HG03039 (cell line): ENCODE data around the gene NSRP1.
"Not testable (repeated sequence)": the region's sequence is repeated elsewhere in the genome, so short reads cannot be mapped to it uniquely, and the experiment has no call there.

Experiments used
- ATAC-seq: cut with Tn5 transposase; IDR thresholded peaks from one replicate; pipeline ENCODE4 v1.9.1; 2021; ENCODE audit warnings: mild to moderate bottlenecking, moderate library complexity; ENCODE audit not compliant: unreplicated experiment

NSRP1 gene

DNA sequence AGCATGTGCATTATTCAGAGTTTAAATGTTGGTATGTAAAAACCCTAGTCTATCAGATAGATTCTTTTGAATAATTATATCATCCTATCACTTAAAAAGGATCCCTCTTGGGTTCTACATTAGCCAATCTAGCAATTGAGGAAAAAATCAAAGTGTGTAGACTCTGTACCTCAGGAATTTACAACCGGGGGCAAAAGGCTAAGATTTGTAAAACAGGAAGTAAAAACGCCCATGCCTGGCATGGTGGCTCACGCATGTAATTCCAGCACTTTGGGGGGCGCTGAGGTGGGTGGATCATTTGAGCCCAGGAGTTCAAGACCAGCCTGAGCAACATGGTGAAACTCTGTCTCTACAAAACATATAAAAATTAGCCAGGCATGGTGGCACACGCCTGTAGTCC lies 60.2 kb downstream of the NSRP1 start:
- no peak for ATAC-seq

GRCh38 chr17:30186761-30187160 lies 70.1 kb downstream of the NSRP1 start:
- no peak for ATAC-seq

GRCh38 chr17:30187573-30187972 lies 71.0 kb downstream of the NSRP1 start:
- no peak for ATAC-seq

GRCh38 chr17:30188211-30188939 lies 71.8 kb downstream of the NSRP1 start:
- ATAC-seq, result no peak

- ATAC-seq, result no peak
Observed at GRCh38 chr17:30191072-30191471, 74.5 kb downstream of the NSRP1 start.

GRCh38 chr17:30196504-30196903 lies 79.9 kb downstream of the NSRP1 start:
- no peak for ATAC-seq

- ATAC-seq, result no peak
Observed at GRCh38 chr17:30197416-30197815, 80.8 kb downstream of the NSRP1 start.

DNA sequence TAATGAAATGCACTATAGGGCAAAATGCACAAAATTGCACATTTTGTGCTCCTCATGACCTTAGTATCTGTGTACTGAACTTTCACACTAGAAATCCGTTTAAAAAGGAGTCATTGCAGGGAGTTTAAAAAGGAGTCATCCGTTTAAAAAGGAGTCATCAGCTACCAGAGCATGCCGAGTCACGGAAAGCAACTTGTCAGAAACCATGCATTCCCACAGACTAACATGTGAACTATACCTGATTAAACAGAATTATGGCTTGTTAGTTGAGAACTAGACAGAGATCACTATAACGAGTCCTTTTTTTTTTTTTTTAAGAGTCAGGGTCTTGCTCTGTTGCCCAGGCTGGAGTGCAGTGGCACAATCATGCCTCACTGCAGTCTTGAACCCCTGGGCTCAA lies 83.0 kb downstream of the NSRP1 start:
- no peak for ATAC-seq

DNA sequence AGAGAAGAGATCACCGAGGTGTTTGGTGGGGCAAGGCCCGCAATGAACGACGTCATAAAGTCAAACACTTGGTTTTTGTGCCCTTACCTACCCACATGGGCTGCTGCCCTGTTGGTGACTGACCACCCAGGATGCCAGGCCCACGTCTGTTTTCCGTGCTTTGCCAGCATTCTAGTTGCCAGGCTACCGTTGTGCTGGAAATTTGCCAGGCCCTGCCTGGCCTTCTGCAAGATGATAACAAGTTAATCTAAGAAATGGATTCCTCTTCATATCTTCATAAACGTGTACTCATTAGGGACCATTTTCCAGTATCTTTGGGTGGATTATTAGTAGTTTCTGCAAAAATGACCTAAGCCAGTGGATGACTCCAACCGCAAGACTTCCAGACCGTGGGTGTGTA lies 83.5 kb downstream of the NSRP1 start:
- no peak for ATAC-seq

- not testable (repeated sequence) for ATAC-seq
Observed at GRCh38 chr17:30200656-30201055, 84.0 kb downstream of the NSRP1 start.

- ATAC-seq, result no peak
Observed at GRCh38 chr17:30203471-30203981, 86.9 kb downstream of the NSRP1 start.

GRCh38 chr17:30207655-30208054 lies 91.0 kb downstream of the NSRP1 start:
- no peak for ATAC-seq

- ATAC-seq, result no peak
Observed at GRCh38 chr17:30208214-30208613, 91.6 kb downstream of the NSRP1 start.

GRCh38 chr17:30209930-30210329 lies 93.3 kb downstream of the NSRP1 start:
- no peak for ATAC-seq

DNA sequence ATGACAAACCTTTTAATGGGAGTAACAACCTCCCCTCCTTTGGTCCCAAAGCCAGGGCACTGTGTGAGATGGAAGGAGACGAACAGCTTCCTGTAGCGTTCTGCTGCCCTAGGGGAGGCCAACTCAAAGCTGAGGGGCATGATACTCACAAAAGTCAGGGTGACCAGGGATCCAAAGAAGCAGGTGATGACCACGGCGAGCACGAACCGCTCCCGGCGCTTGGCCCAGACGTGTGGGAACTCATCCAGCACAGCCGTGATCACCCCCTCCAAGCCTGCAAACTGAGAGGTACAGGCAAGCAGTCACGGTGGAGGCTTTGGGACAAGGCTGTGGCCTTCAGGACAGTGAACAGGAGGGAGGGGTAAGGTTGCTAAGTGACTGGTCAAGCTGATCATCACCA lies 93.8 kb downstream of the NSRP1 start:
- no peak for ATAC-seq

DNA sequence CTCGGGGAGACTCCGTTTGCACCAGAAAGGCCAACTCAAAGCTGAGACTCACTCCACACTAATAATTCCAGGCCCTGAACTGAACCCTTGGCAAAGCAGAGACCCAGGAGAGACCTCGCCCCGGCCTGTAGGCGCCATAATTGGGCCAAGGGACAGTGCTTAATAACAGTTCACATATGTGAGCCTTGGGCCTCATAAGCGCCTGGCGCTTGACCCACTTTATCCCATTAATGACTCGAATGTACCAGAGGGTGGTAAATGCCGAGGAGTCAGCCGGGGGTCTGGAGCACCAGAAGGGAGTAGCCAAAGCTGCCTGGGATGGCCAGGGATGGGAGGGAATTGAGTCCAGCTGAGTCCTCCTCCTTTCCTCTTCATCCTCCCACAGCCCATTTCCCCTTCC lies 94.3 kb downstream of the NSRP1 start:
- ATAC-seq, result no peak

- no peak for ATAC-seq
Observed at GRCh38 chr17:30211371-30211770, 94.8 kb downstream of the NSRP1 start.

- ATAC-seq, result peak; percentile 62
Observed at GRCh38 chr17:30212750-30213149, 96.1 kb downstream of the NSRP1 start.

- no peak for ATAC-seq
Observed at GRCh38 chr17:30217054-30217453, 100.4 kb downstream of the NSRP1 start.

DNA sequence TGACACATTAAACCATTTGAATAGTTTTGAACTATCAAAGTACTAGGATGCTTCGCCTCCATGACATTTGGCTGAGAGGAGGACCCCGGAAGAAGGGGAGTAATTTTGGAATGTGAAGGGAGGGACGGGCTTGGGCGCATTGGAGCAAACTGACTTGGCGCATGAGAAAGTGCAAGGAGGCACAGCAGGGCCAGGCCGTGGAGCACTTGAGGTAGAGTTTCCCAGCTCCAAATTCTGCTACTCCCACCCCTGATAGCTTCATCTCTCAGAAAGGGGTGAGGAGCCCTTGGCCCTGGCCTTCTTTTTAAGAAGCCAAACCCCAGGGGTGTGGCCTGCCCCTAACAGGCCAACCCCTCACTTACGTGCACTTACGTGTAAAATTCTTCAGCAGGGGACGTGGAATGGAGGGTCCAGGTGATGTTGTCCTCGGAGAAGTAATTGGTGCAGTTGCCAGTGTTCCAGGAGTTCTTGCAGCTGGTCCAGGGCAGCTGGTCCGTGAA lies 101.2 kb downstream of the NSRP1 start:
- no peak for ATAC-seq

DNA sequence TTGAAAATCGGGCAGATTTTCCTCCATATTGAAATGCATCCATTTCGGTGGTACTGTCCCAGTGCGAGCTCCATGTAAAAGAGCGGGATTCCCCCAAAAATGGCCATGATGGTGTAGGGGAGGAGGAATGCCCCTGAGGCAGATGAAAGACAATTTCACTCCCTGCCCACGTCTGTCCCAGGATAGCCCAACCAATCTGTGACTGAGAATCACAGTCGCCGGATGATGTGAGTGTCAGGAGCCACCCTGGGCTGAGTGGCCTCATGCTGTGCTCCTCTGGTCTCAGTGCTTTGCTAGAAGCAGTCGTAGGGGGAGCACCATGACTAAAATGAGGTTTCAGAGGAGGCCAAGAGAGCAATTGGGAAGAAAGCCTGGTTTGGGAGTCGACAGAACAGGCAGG lies 102.2 kb downstream of the NSRP1 start:
- ATAC-seq, result no peak

GRCh38 chr17:30219315-30219714 lies 102.7 kb downstream of the NSRP1 start:
- ATAC-seq, result no peak

DNA sequence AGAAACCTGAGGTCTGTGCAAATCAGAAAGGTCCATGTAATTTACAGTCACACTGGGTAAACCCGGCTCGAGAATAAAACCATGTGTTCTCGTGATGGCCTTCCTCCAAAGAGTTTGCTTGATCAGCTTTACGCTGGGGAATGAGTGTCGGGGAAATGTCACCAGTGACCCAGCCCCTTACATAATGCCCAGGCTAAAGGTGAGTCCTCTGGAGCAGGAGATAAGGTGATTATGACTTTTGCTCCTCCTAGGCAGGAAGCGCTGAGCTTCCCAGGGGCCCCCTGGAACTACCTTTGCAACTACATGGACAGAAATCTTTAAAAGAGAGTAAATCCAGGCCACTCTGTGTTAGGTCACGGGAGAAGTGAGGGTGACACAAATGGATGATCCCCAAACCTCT lies 103.2 kb downstream of the NSRP1 start:
- no peak for ATAC-seq
